Nephron (organoid): ENCODE measurements around the gene PAOX.
"Not testable (repeated sequence)": the region's sequence is repeated elsewhere in the genome, so short reads cannot be mapped to it uniquely, and the experiment has no call there.

Source experiments
- H3K27ac Mint-ChIP-seq, 3 experiments: 2 replicates each; pipeline ENCODE4 v1.8.0; 2020; ENCODE audit warnings: mixed read lengths in 3 of 3, mild to moderate bottlenecking in 2 of 3, moderate library complexity in 1 of 3
- H3K27me3 Mint-ChIP-seq: 2 replicates; pipeline ENCODE4 v1.8.0; 2021; ENCODE audit warnings: low read depth, mild to moderate bottlenecking, moderate library complexity, mixed read lengths
- H3K36me3 Mint-ChIP-seq: 2 replicates; pipeline ENCODE4 v1.8.0; 2020; ENCODE audit warnings: low read depth, mixed read lengths
- H3K4me1 Mint-ChIP-seq: 2 replicates; pipeline ENCODE4 v1.8.0; 2020; ENCODE audit warnings: mixed read lengths
- H3K4me3 Mint-ChIP-seq, 3 experiments: 2 replicates each; pipeline ENCODE4 v1.8.0; 2020; ENCODE audit warnings: mild to moderate bottlenecking in 3 of 3, mixed read lengths in 3 of 3, moderate library complexity in 2 of 3
- H3K9me3 Mint-ChIP-seq: 2 replicates; pipeline ENCODE4 v1.8.0; 2020; ENCODE audit warnings: mixed read lengths
- CTCF ChIP-seq, 3 experiments: fragments of 200-600 bp; sonication (generic); IDR thresholded peaks; one replicate each; pipeline ENCODE4 v1.5.0; 2021; ENCODE audit warnings: antibody characterized with exemption in 3 of 3; ENCODE audit not compliant: unreplicated experiment in 3 of 3

Gene PAOX

GRCh38 chr10:133411523-133412380, 32.7 kb downstream of the PAOX start:
- Mint-ChIP-seq H3K9me3 (peaks cover 70% of the 10 kb centered on the region), H3K36me3 (peaks cover 95% of the 10 kb centered on the region)

GRCh38 chr10:133412381-133412711, 33.3 kb downstream of the PAOX start:
- Mint-ChIP-seq H3K36me3 (peaks cover 89% of the 10 kb centered on the region), H3K4me1 (no peaks in the 10 kb centered on the region)
- no peak for TF ChIP-seq CTCF (IDR thresholded peaks at IDR 0.05; ENCODE audit: unreplicated experiment in 3 of 3)

More at GRCh38 chr10:133411523-133412380, 32.7 kb downstream of the PAOX start:
- no peak overlapping the region for H3K4me3 Mint-ChIP-seq
- no peak for TF ChIP-seq CTCF (IDR thresholded peaks at IDR 0.05; ENCODE audit: unreplicated experiment in 3 of 3)
- H3K4me1 Mint-ChIP-seq = no peaks in the 10 kb centered on the region
- H3K27ac Mint-ChIP-seq = no peak overlapping the region
- no peaks in the 10 kb centered on the region for H3K27me3 Mint-ChIP-seq

GRCh38 chr10:133414401-133414800, 35.3 kb downstream of the PAOX start:
- H3K27ac Mint-ChIP-seq, H3K27me3 Mint-ChIP-seq, H3K4me1 Mint-ChIP-seq, H3K4me3 Mint-ChIP-seq: not testable (repeated sequence)
- Mint-ChIP-seq H3K9me3 (peaks cover 47% of the 10 kb centered on the region), H3K36me3 (peaks cover 82% of the 10 kb centered on the region)

More at GRCh38 chr10:133412381-133412711, 33.3 kb downstream of the PAOX start:
- Mint-ChIP-seq H3K9me3 (peaks cover 65% of the 10 kb centered on the region), H3K27me3 (no peaks in the 10 kb centered on the region), H3K27ac (no peak overlapping the region), H3K4me3 (no peak overlapping the region)

- TF ChIP-seq CTCF (IDR thresholded peaks at IDR 0.05; ENCODE audit: unreplicated experiment in 3 of 3) = no peak
- H3K36me3 Mint-ChIP-seq = peaks cover 70% of the 10 kb centered on the region
These were observed 36.7 kb downstream of the PAOX start for GRCh38 chr10:133415752-133416151.

GRCh38 chr10:133418289-133418993, 39.4 kb downstream of the PAOX start:
- Mint-ChIP-seq H3K27me3 (peaks cover 6% of the 10 kb centered on the region), H3K4me3 (no peak overlapping the region), H3K4me1 (no peaks in the 10 kb centered on the region), H3K9me3 (peaks cover 13% of the 10 kb centered on the region), H3K36me3 (peaks cover 43% of the 10 kb centered on the region), H3K27ac (no peak overlapping the region)
- TF ChIP-seq CTCF (IDR thresholded peaks at IDR 0.05; ENCODE audit: unreplicated experiment in 3 of 3) = no peak

More at GRCh38 chr10:133415752-133416151, 36.7 kb downstream of the PAOX start:
- no peaks in the 10 kb centered on the region for H3K27me3 Mint-ChIP-seq
- peaks cover 37% of the 10 kb centered on the region for H3K9me3 Mint-ChIP-seq
- H3K4me1 Mint-ChIP-seq = no peaks in the 10 kb centered on the region
- H3K4me3 Mint-ChIP-seq = no peak overlapping the region
- H3K27ac Mint-ChIP-seq = no peak overlapping the region

GRCh38 chr10:133419211-133419950, 40.3 kb downstream of the PAOX start:
- Mint-ChIP-seq H3K27ac (no peak overlapping the region), H3K36me3 (peaks cover 35% of the 10 kb centered on the region), H3K4me3 (no peak overlapping the region), H3K9me3 (peaks cover 11% of the 10 kb centered on the region), H3K4me1 (no peaks in the 10 kb centered on the region), H3K27me3 (peaks cover 6% of the 10 kb centered on the region)
- no peak for TF ChIP-seq CTCF (IDR thresholded peaks at IDR 0.05; ENCODE audit: unreplicated experiment in 3 of 3)
